SK-N-SH (cell line): Measurements from ENCODE around the gene UCK2. TPM values are rescaled to one million over a fixed set of nuclear protein-coding genes. Genes with fewer than 3 reads are reported as not detected.
A peak's percentile ranks its signal among the peaks of the same experiment; 100 is the strongest.

Experiments
- CTCF ChIA-PET: fragments of 300-600, 350-600 bp; formaldehyde crosslinking; extraction: SDS; loops from one replicate; lab custom pipeline; 2021; lab: Yijun Ruan, JAX
- POLR2A ChIA-PET: fragments of 350-600 bp; sonication (Branson Sonifier 250); formaldehyde crosslinking; extraction: SDS; loops from one replicate; lab custom pipeline; 2020; ENCODE audit warnings: antibody characterized with exemption, inconsistent platforms; lab: Yijun Ruan, JAX
- DNase-seq: peaks from one replicate; pipeline ENCODE4 v3.0.0; 2012
- H2AFZ ChIP-seq: fragments of 200-600 bp; sonication (generic); 2 replicates; pipeline ENCODE4 v1.8.1; 2016; ENCODE audit warnings: antibody characterized with exemption, mild to moderate bottlenecking, low read depth
- H3F3A ChIP-seq: fragments of 200-600 bp; sonication (generic); replicated peaks from 2 replicates; pipeline ENCODE3; 2016; ENCODE audit warnings: antibody characterized with exemption, mild to moderate bottlenecking; ENCODE audit not compliant: insufficient read depth
- H3K27ac ChIP-seq, 2 experiments: fragments of 200-500 bp in 1 of 2; fragments of 200-600 bp in 1 of 2; sonication (Bioruptor generic) in 1 of 2; sonication (generic), shearing (Covaris generic) in 1 of 2; 2 replicates each; pipeline versions ENCODE4 v1.5.1 to v1.6.1; 2014 to 2016; ENCODE audit warnings: low read depth in 2 of 2, inconsistent platforms in 1 of 2, low read length in 1 of 2, mild to moderate bottlenecking in 1 of 2, mixed read lengths in 1 of 2
- H3K27me3 ChIP-seq: fragments of 200-600 bp; sonication (generic), shearing (Covaris generic); 2 replicates; pipeline ENCODE4 v1.6.1; 2016; ENCODE audit warnings: mixed run types; ENCODE audit not compliant: insufficient read depth
- H3K36me3 ChIP-seq, 2 experiments: fragments of 200-500 bp in 1 of 2; fragments of 200-600 bp in 1 of 2; sonication (Bioruptor generic) in 1 of 2; sonication (generic) in 1 of 2; replicated peaks in 1 of 2; 2 replicates each; pipeline versions ENCODE3 to v1.5.1; 2014 to 2016; ENCODE audit warnings: low read length in 1 of 2, mild to moderate bottlenecking in 1 of 2; ENCODE audit not compliant: insufficient read depth in 2 of 2, control insufficient read depth in 1 of 2
- H3K4me1 ChIP-seq, 2 experiments: fragments of 200-500 bp in 1 of 2; fragments of 200-600 bp in 1 of 2; sonication (Bioruptor generic) in 1 of 2; sonication (generic), shearing (Covaris generic) in 1 of 2; 2 replicates each; pipeline versions ENCODE4 v1.5.1 to v1.6.1; 2014 to 2016; ENCODE audit warnings: low read depth in 1 of 2, low read length in 1 of 2, mixed run types in 1 of 2; ENCODE audit not compliant: insufficient read depth in 2 of 2, control insufficient read depth in 1 of 2
- H3K4me2 ChIP-seq: fragments of 200-600 bp; sonication (generic), shearing (Covaris generic); 2 replicates; pipeline ENCODE4 v1.6.1; 2017; ENCODE audit warnings: mixed run types
- H3K4me3 ChIP-seq, 2 experiments: fragments of 200-500 bp in 1 of 2; fragments of 200-600 bp in 1 of 2; sonication (Bioruptor generic) in 1 of 2; sonication (generic), shearing (Covaris generic) in 1 of 2; 2 replicates each; pipeline versions ENCODE4 v1.5.1 to v1.8.1; 2014 to 2016; ENCODE audit warnings: low read depth in 2 of 2, inconsistent platforms in 1 of 2, low read length in 1 of 2, mild to moderate bottlenecking in 1 of 2, mixed read lengths in 1 of 2, moderate library complexity in 1 of 2
- H3K79me2 ChIP-seq: fragments of 200-600 bp; sonication (generic); 2 replicates; pipeline ENCODE4 v1.8.1; 2017; ENCODE audit warnings: mild to moderate bottlenecking; ENCODE audit not compliant: insufficient read depth
- H3K9ac ChIP-seq: fragments of 200-600 bp; sonication (generic); 2 replicates; pipeline ENCODE4 v1.6.1; 2017; ENCODE audit warnings: mixed run types
- H3K9me2 ChIP-seq: fragments of 200-600 bp; sonication (generic); 2 replicates; pipeline ENCODE4 v1.6.1; 2017; ENCODE audit warnings: mixed run types
- H3K9me3 ChIP-seq: fragments of 200-600 bp; sonication (generic); 2 replicates; pipeline ENCODE4 v1.6.1; 2017; ENCODE audit warnings: mixed run types, mild to moderate bottlenecking, moderate library complexity
- H4K20me1 ChIP-seq: fragments of 200-600 bp; sonication (generic); 2 replicates; pipeline ENCODE4 v1.6.1; 2017; ENCODE audit warnings: mild to moderate bottlenecking, mixed run types; ENCODE audit not compliant: insufficient read depth
- CHD2 ChIP-seq: fragments of 150-350 bp; IDR thresholded peaks from 2 replicates; pipeline ENCODE4 v1.6.1; 2018; ENCODE audit warnings: low read length; ENCODE audit not compliant: partially characterized antibody
- ELF1 ChIP-seq: IDR thresholded peaks from 2 replicates; pipeline ENCODE4 v1.4.0; 2012
- EZH2phosphoT487 ChIP-seq: fragments of 200-600 bp; sonication (generic); IDR thresholded peaks from 2 replicates; pipeline ENCODE4 v1.6.1; 2017; ENCODE audit warnings: low read depth, mixed run types, mild to moderate bottlenecking, antibody characterized with exemption, moderate library complexity, borderline replicate concordance
- FOXJ3 ChIP-seq: sonication (generic); formaldehyde crosslinking; IDR thresholded peaks from 2 replicates; pipeline ENCODE4 v1.5.1; 2020; ENCODE audit warnings: mild to moderate bottlenecking, missing genetic modification reagents
- FOXM1 ChIP-seq: IDR thresholded peaks from 2 replicates; pipeline ENCODE4 v1.4.0; 2012; ENCODE audit warnings: low read depth, mild to moderate bottlenecking
- GABPA ChIP-seq: IDR thresholded peaks from 2 replicates; pipeline ENCODE4 v1.4.0; 2012; ENCODE audit warnings: low read depth, mild to moderate bottlenecking
- JUND ChIP-seq: IDR thresholded peaks from 2 replicates; pipeline ENCODE4 v1.4.0; 2012
- MAX ChIP-seq: IDR thresholded peaks from 2 replicates; pipeline ENCODE4 v1.4.0; 2012; ENCODE audit warnings: low read depth
- MEF2A ChIP-seq: IDR thresholded peaks from 2 replicates; pipeline ENCODE4 v1.4.0; 2012; ENCODE audit warnings: low read depth, borderline replicate concordance
- MXI1 ChIP-seq: IDR thresholded peaks from 2 replicates; pipeline ENCODE4 v1.6.1; 2012; ENCODE audit warnings: mild to moderate bottlenecking, low read depth, low read length, improper control_type of control experiment
- NFIC ChIP-seq: IDR thresholded peaks from 2 replicates; pipeline ENCODE4 v1.4.0; 2012; ENCODE audit warnings: borderline replicate concordance
- NRF1 ChIP-seq: IDR thresholded peaks from 2 replicates; pipeline ENCODE4 v1.6.1; 2012; ENCODE audit warnings: low read depth, mild to moderate bottlenecking, low read length
- POLR2AphosphoS5 ChIP-seq: IDR thresholded peaks from 2 replicates; pipeline ENCODE4 v1.6.1; 2012; ENCODE audit warnings: low read depth, low read length
- RCOR1 ChIP-seq: fragments of 150-350 bp; IDR thresholded peaks from 2 replicates; pipeline ENCODE4 v1.6.1; 2017; ENCODE audit warnings: antibody characterized with exemption, low read length
- RFX5 ChIP-seq: IDR thresholded peaks from 2 replicates; pipeline ENCODE4 v1.6.1; 2012; ENCODE audit warnings: mild to moderate bottlenecking, improper control_type of control experiment, low read length
- RXRA ChIP-seq: IDR thresholded peaks from 2 replicates; pipeline ENCODE4 v1.4.0; 2012; ENCODE audit warnings: low read depth, mild to moderate bottlenecking, borderline replicate concordance
- SIN3A ChIP-seq: IDR thresholded peaks from 2 replicates; pipeline ENCODE4 v1.6.1; 2012; ENCODE audit warnings: low read depth, mild to moderate bottlenecking, low read length, moderate library complexity, borderline replicate concordance
- SMC3 ChIP-seq: IDR thresholded peaks from 2 replicates; pipeline ENCODE4 v1.6.1; 2012; ENCODE audit warnings: low read depth, low read length, improper control_type of control experiment
- TAF1 ChIP-seq: IDR thresholded peaks from 2 replicates; pipeline ENCODE4 v1.6.1; 2012; ENCODE audit warnings: low read depth, mild to moderate bottlenecking, low read length, moderate library complexity, borderline replicate concordance
- TCF12 ChIP-seq: IDR thresholded peaks from 2 replicates; pipeline ENCODE4 v1.4.0; 2012
- TEAD4 ChIP-seq: IDR thresholded peaks from 2 replicates; pipeline ENCODE4 v1.4.0; 2012; ENCODE audit warnings: mild to moderate bottlenecking, borderline replicate concordance; ENCODE audit not compliant: insufficient read depth
- WGBS: methylation state at CpG from one replicate; pipeline ENCODE4 v1.1.6; 2017; ENCODE audit warnings: low lambda C conversion rate; 5-methylcytosine and 5-hydroxymethylcytosine counted together
- polyA plus RNA-seq, 3 experiments: library from polyadenylated mRNA; depleted of rRNA; stranded (reverse); fragments of >200 nt; gene quantifications; 2 replicates each; pipeline ENCODE4 v1.2.3, GENCODE V29; 2012
- TF ChIP-seq, protein P1 (sequence below): IDR thresholded peaks from 2 replicates; pipeline ENCODE4 v1.4.0; 2012; ENCODE audit warnings: low read depth, borderline replicate concordance
- TF ChIP-seq, protein P2 (sequence below): fragments of 150-350 bp; IDR thresholded peaks from 2 replicates; pipeline ENCODE4 v1.6.1; 2017; ENCODE audit warnings: antibody characterized with exemption, low read length, low read depth, borderline replicate concordance
- TF ChIP-seq, protein P3 (sequence below): fragments of 150-350 bp; IDR thresholded peaks from 2 replicates; pipeline ENCODE4 v1.6.1; 2016; ENCODE audit warnings: mild to moderate bottlenecking, low read depth, low read length
- TF ChIP-seq, protein P4 (sequence below): IDR thresholded peaks from 2 replicates; pipeline ENCODE4 v1.6.1; 2012; ENCODE audit warnings: mild to moderate bottlenecking, low read depth, low read length, moderate library complexity

The UCK2 gene
- polyA plus RNA-seq, 1 of the 3 experiments (the other 2 are of a cell fraction): 53.7 TPM

GRCh38 chr1:165828103-165828668 lies 772 bp downstream of the UCK2 start (continued):
- TF ChIP-seq SIN3A (no peak), SMC3 (no peak), NRF1 (no peak), ELF1 (no peak), CHD2 (peak; percentile 24), TEAD4 (0 out of 2 replicates have a peak, but pooled peaks have one; percentile 6), FOXM1 (no peak)
- TF ChIP-seq, protein P1, sequence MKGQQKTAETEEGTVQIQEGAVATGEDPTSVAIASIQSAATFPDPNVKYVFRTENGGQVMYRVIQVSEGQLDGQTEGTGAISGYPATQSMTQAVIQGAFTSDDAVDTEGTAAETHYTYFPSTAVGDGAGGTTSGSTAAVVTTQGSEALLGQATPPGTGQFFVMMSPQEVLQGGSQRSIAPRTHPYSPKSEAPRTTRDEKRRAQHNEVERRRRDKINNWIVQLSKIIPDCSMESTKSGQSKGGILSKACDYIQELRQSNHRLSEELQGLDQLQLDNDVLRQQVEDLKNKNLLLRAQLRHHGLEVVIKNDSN: no peak

- ChIA-PET CTCF (interaction anchor here (0.6 to 4.2 kb wide), 18 partner anchors 8 to 228 kb away, joined by 3 to 21 read pairs (median 3); no protein-coding TSS in a partner anchor), POLR2A (interaction anchor here (0.7 to 1.7 kb wide), 7 partner anchors 10 to 131 kb away, joined by 3 to 9 read pairs (median 4); partner anchors contain the start of gene ALDH9A1)
- Histone ChIP-seq H4K20me1 (peaks cover 13% of the 10 kb centered on the region; the same call in 1 of the 2 replicates), H3K9me3 (no peaks in the 10 kb centered on the region), H3K4me3 (peak overlapping the region; percentile 70 to 96), H3K27ac (peak overlapping the region; percentile 70 to 89), H2AFZ (peak overlapping the region; percentile 85), H3K27me3 (no peaks in the 10 kb centered on the region), H3K9ac (peak overlapping the region; percentile 71), H3K4me1 (peaks cover 11% of the 10 kb centered on the region in 2 experiments; a peak in 3 of 4 replicates), H3K4me2 (peak overlapping the region; percentile 83), H3K79me2 (peaks cover 48% of the 10 kb centered on the region), H3K36me3 (no peaks in the 10 kb centered on the region), H3K9me2 (no peaks in the 10 kb centered on the region), H3F3A (peaks cover 15% of the 10 kb centered on the region)
- WGBS: 0% methylated on average over 17 of the region's 19 CpGs
- DNase-seq: peak; percentile 82
- no peak for TF ChIP-seq FOXM1
- TF ChIP-seq MXI1: peak; percentile 98
- peak; percentile 74; the same call in 1 of the 2 replicates for TF ChIP-seq TAF1
- peak; percentile 11; the same call in 1 of the 2 replicates for TF ChIP-seq NFIC
- TF ChIP-seq JUND: no peak
- TF ChIP-seq, protein P2, sequence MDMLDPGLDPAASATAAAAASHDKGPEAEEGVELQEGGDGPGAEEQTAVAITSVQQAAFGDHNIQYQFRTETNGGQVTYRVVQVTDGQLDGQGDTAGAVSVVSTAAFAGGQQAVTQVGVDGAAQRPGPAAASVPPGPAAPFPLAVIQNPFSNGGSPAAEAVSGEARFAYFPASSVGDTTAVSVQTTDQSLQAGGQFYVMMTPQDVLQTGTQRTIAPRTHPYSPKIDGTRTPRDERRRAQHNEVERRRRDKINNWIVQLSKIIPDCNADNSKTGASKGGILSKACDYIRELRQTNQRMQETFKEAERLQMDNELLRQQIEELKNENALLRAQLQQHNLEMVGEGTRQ: no peak
- no peak for TF ChIP-seq FOXJ3 (CRISPR knock-in tag)
- TF ChIP-seq RCOR1: no peak
- TF ChIP-seq ELF1: no peak
- peak; percentile 52 for TF ChIP-seq POLR2AphosphoS5
- TF ChIP-seq NRF1: no peak
- no peak for TF ChIP-seq RXRA
- TF ChIP-seq, protein P3, sequence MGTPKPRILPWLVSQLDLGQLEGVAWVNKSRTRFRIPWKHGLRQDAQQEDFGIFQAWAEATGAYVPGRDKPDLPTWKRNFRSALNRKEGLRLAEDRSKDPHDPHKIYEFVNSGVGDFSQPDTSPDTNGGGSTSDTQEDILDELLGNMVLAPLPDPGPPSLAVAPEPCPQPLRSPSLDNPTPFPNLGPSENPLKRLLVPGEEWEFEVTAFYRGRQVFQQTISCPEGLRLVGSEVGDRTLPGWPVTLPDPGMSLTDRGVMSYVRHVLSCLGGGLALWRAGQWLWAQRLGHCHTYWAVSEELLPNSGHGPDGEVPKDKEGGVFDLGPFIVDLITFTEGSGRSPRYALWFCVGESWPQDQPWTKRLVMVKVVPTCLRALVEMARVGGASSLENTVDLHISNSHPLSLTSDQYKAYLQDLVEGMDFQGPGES: no peak
- no peak for TF ChIP-seq TEAD4
- TF ChIP-seq, protein P4, sequence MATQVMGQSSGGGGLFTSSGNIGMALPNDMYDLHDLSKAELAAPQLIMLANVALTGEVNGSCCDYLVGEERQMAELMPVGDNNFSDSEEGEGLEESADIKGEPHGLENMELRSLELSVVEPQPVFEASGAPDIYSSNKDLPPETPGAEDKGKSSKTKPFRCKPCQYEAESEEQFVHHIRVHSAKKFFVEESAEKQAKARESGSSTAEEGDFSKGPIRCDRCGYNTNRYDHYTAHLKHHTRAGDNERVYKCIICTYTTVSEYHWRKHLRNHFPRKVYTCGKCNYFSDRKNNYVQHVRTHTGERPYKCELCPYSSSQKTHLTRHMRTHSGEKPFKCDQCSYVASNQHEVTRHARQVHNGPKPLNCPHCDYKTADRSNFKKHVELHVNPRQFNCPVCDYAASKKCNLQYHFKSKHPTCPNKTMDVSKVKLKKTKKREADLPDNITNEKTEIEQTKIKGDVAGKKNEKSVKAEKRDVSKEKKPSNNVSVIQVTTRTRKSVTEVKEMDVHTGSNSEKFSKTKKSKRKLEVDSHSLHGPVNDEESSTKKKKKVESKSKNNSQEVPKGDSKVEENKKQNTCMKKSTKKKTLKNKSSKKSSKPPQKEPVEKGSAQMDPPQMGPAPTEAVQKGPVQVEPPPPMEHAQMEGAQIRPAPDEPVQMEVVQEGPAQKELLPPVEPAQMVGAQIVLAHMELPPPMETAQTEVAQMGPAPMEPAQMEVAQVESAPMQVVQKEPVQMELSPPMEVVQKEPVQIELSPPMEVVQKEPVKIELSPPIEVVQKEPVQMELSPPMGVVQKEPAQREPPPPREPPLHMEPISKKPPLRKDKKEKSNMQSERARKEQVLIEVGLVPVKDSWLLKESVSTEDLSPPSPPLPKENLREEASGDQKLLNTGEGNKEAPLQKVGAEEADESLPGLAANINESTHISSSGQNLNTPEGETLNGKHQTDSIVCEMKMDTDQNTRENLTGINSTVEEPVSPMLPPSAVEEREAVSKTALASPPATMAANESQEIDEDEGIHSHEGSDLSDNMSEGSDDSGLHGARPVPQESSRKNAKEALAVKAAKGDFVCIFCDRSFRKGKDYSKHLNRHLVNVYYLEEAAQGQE: peak; percentile 67; the same call in 1 of the 2 replicates
- TF ChIP-seq MAX: peak; percentile 93
- peak; percentile 33 for TF ChIP-seq TCF12
- TF ChIP-seq EZH2phosphoT487: no peak
- TF ChIP-seq GABPA: no peak
- TF ChIP-seq RFX5: no peak
- TF ChIP-seq MEF2A: no peak
Measured at GRCh38 chr1:165828669-165829329, 1.4 kb downstream of the UCK2 start.
